KMS-11 (cell line): Measurements from ENCODE around the gene HEMGN.
"Not testable (repeated sequence)": the region's sequence is repeated elsewhere in the genome, so short reads cannot be mapped to it uniquely, and the experiment has no call there.

Experiments used
- H2AFZ ChIP-seq: fragments of 200-600 bp; sonication (generic); 2 replicates; pipeline ENCODE4 v1.6.1; 2016; ENCODE audit warnings: antibody characterized with exemption, mixed run types, low read depth
- H3K27ac ChIP-seq: fragments of 200-600 bp; sonication (generic); 2 replicates; pipeline ENCODE4 v1.6.1; 2016; ENCODE audit warnings: mild to moderate bottlenecking, mixed run types
- H3K27me3 ChIP-seq: fragments of 200-600 bp; sonication (generic); 2 replicates; pipeline ENCODE4 v1.6.1; 2017; ENCODE audit warnings: mild to moderate bottlenecking, low read depth, mixed run types, moderate library complexity; ENCODE audit not compliant: insufficient read depth
- H3K36me3 ChIP-seq: fragments of 200-600 bp; sonication (generic); 2 replicates; pipeline ENCODE4 v1.6.1; 2017; ENCODE audit warnings: mild to moderate bottlenecking, mixed run types; ENCODE audit not compliant: insufficient read depth
- H3K4me1 ChIP-seq: fragments of 200-600 bp; sonication (generic); 2 replicates; pipeline ENCODE4 v1.6.1; 2016; ENCODE audit warnings: mild to moderate bottlenecking, low read depth, mixed run types; ENCODE audit not compliant: poor library complexity, severe bottlenecking
- H3K4me2 ChIP-seq: fragments of 200-600 bp; sonication (generic); 2 replicates; pipeline ENCODE4 v1.7.0; 2016; ENCODE audit warnings: mild to moderate bottlenecking, mixed run types
- H3K4me3 ChIP-seq: fragments of 200-600 bp; sonication (generic); IDR thresholded peaks from 2 replicates; pipeline ENCODE4 v1.6.1; 2017; ENCODE audit warnings: low read depth, low read length, mixed read lengths; ENCODE audit not compliant: insufficient read depth
- H3K79me2 ChIP-seq: fragments of 200-600 bp; sonication (generic); 2 replicates; pipeline ENCODE4 v1.6.1; 2016; ENCODE audit warnings: low read depth, mixed run types; ENCODE audit not compliant: insufficient read depth
- H3K9ac ChIP-seq: fragments of 200-600 bp; sonication (generic); 2 replicates; pipeline ENCODE4 v1.6.1; 2016; ENCODE audit warnings: mild to moderate bottlenecking, mixed run types
- H4K20me1 ChIP-seq: fragments of 200-600 bp; sonication (generic); 2 replicates; pipeline ENCODE4 v1.6.1; 2016; ENCODE audit warnings: mild to moderate bottlenecking, mixed run types; ENCODE audit not compliant: insufficient read depth
- CTCF ChIP-seq: fragments of 200-600 bp; sonication (generic); conservative IDR thresholded peaks from 2 replicates; pipeline ENCODE4 v1.6.1; 2017; ENCODE audit warnings: low read depth, mild to moderate bottlenecking, antibody characterized with exemption, low read length, moderate library complexity, mixed read lengths

Gene HEMGN

GRCh38 chr9:97964901-97965300 is 26.9 kb upstream of the HEMGN start:
- no peak overlapping the region for H3K27ac ChIP-seq
- no peak for TF ChIP-seq CTCF
- no peak overlapping the region for H2AFZ ChIP-seq
- no peaks in the 10 kb centered on the region for H3K36me3 ChIP-seq
- no peak overlapping the region for H3K4me3 ChIP-seq
- no peak overlapping the region for H3K9ac ChIP-seq
- H3K4me2 ChIP-seq = no peak overlapping the region
- no peaks in the 10 kb centered on the region for H3K4me1 ChIP-seq
- H3K27me3 ChIP-seq = no peaks in the 10 kb centered on the region
- no peaks in the 10 kb centered on the region for H4K20me1 ChIP-seq
- H3K79me2 ChIP-seq = no peaks in the 10 kb centered on the region

- Histone ChIP-seq H3K9ac (no peak overlapping the region), H2AFZ (no peak overlapping the region), H3K27ac (no peak overlapping the region), H3K4me2 (no peak overlapping the region), H3K79me2 (no peaks in the 10 kb centered on the region), H3K36me3 (no peaks in the 10 kb centered on the region), H3K4me3 (no peak overlapping the region), H3K27me3 (no peaks in the 10 kb centered on the region), H4K20me1 (no peaks in the 10 kb centered on the region), H3K4me1 (no peaks in the 10 kb centered on the region)
- no peak for TF ChIP-seq CTCF
Observed at GRCh38 chr9:97963232-97963631, 25.3 kb upstream of the HEMGN start.

- no peak for TF ChIP-seq CTCF
- no peak overlapping the region for H3K4me3 ChIP-seq
- no peaks in the 10 kb centered on the region for H4K20me1 ChIP-seq
- no peak overlapping the region for H3K4me2 ChIP-seq
- no peaks in the 10 kb centered on the region for H3K79me2 ChIP-seq
- no peak overlapping the region for H3K27ac ChIP-seq
- no peaks in the 10 kb centered on the region for H3K27me3 ChIP-seq
- no peaks in the 10 kb centered on the region for H3K36me3 ChIP-seq
- no peaks in the 10 kb centered on the region for H3K4me1 ChIP-seq
- no peak overlapping the region for H3K9ac ChIP-seq
- no peak overlapping the region for H2AFZ ChIP-seq
Observed at GRCh38 chr9:97962575-97962974, 24.6 kb upstream of the HEMGN start.

DNA sequence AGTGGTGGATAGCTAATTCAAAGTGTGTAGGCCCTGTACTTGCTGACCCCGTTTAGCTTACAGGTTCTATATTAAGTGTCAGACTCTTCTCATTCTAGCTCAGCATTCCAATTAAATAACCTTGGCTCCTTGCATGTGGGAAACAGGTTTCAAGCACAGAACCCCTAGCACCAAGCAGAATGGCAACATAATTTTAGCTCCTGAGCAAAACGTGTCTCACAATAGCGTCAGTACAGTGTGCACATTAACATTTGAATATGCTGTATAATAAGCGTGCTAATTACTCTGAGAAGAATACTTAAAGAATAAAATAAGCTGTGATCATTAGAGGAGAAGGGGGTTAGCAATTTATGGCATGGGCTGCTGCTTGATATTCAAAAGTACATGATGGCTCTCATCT is 24.2 kb upstream of the HEMGN start:
- H4K20me1 ChIP-seq = no peaks in the 10 kb centered on the region
- no peak overlapping the region for H3K27ac ChIP-seq
- no peak overlapping the region for H3K4me2 ChIP-seq
- H3K79me2 ChIP-seq = no peaks in the 10 kb centered on the region
- H3K36me3 ChIP-seq = no peaks in the 10 kb centered on the region
- H3K9ac ChIP-seq = no peak overlapping the region
- H2AFZ ChIP-seq = no peak overlapping the region
- H3K27me3 ChIP-seq = no peaks in the 10 kb centered on the region
- no peak overlapping the region for H3K4me3 ChIP-seq
- no peak for TF ChIP-seq CTCF
- H3K4me1 ChIP-seq = no peaks in the 10 kb centered on the region

GRCh38 chr9:97961361-97961760 is 23.4 kb upstream of the HEMGN start:
- Histone ChIP-seq H3K79me2 (no peaks in the 10 kb centered on the region), H3K27ac (no peak overlapping the region), H3K4me2 (no peak overlapping the region), H4K20me1 (no peaks in the 10 kb centered on the region), H2AFZ (no peak overlapping the region), H3K27me3 (no peaks in the 10 kb centered on the region), H3K4me3 (no peak overlapping the region), H3K9ac (no peak overlapping the region), H3K4me1 (no peaks in the 10 kb centered on the region), H3K36me3 (no peaks in the 10 kb centered on the region)
- no peak for TF ChIP-seq CTCF

DNA sequence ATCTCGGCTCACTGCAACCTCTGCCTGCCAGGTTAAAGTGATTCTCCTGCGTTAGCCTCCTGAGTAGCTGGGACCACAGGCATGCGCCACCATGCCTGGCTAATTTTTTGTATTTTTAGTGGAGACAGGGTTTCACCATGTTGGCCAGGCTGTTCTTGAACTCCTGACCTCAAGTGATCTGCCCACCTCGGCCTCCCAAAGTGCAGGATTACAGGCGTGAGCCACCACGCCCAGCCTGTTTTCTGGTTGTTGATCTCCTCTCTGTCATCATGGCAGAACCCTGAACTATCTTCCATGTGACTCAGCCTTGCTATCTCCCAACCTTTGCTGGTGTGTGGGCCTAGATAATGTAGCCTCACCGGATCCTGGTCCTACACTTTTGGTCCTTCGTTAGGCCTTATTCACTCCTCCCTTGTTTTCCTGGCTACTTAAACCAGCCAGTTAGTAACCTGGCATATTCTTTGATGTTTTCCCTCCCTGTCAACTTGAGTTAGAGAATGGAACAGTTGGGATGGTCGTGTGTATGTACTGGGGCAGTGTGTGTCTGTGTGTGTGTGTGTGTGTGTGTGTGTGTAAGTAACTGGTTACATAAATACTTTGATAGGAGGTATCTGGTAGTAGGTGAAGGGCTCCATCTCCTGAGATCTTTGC is 22.8 kb upstream of the HEMGN start:
- not testable (repeated sequence) for H3K4me3 ChIP-seq, H3K27me3 ChIP-seq, H4K20me1 ChIP-seq, H3K79me2 ChIP-seq, H3K9ac ChIP-seq, H3K4me1 ChIP-seq, H2AFZ ChIP-seq, H3K36me3 ChIP-seq, H3K4me2 ChIP-seq, H3K27ac ChIP-seq
